Upper lobe of left lung (tissue), 6 donors: ENCODE data around the gene ETFA. TPM values are rescaled to one million over a fixed set of nuclear protein-coding genes. Genes with fewer than 3 reads are reported as not detected.

Experiments used
- ATAC-seq, 2 donors: fragments of 200-7000 bp; cut with Tn5 transposase; one replicate each; pipeline ENCODE4 v1.9.1; 2022; ENCODE audit warnings: mild to moderate bottlenecking in 2 of 2, moderate library complexity in 2 of 2; ENCODE audit not compliant: low FRiP score in 2 of 2
- DNase-seq, 2 donors: peaks; one replicate each; pipeline ENCODE4 v3.0.0-alpha.2; 2019 to 2020
- H3K27ac ChIP-seq, 4 donors: fragments of 200-600 bp; sonication (generic); one replicate each; pipeline ENCODE4 v1.5.1; 2016 to 2019
- H3K27me3 ChIP-seq, 4 donors: fragments of 200-600 bp; sonication (generic); one replicate each; pipeline ENCODE4 v1.5.1; 2017 to 2019
- H3K36me3 ChIP-seq, 4 donors: fragments of 200-600 bp; sonication (generic); one replicate each; pipeline ENCODE4 v1.5.1; 2016 to 2019
- H3K4me1 ChIP-seq, 4 donors: fragments of 200-600 bp; sonication (generic); one replicate each; pipeline ENCODE4 v1.5.1; 2018 to 2019
- H3K4me3 ChIP-seq, 4 donors: fragments of 200-600 bp; sonication (generic); one replicate each; pipeline ENCODE4 v1.5.1; 2017 to 2019; ENCODE audit warnings: mild to moderate bottlenecking in 2 of 4, moderate library complexity in 1 of 4
- H3K9me3 ChIP-seq, 4 donors: fragments of 200-600 bp; sonication (generic); one replicate each; pipeline ENCODE4 v1.5.1; 2018 to 2019
- EP300 ChIP-seq, 4 donors: sonication (generic); formaldehyde crosslinking; IDR thresholded peaks; one replicate each; pipeline ENCODE4 v1.5.1; 2017; ENCODE audit warnings: antibody characterized with exemption in 4 of 4, control low read depth in 2 of 4
- POLR2A ChIP-seq, 4 donors: fragments of 450-650 bp; IDR thresholded peaks; one replicate each; pipeline ENCODE4 v1.5.1; 2016 to 2017; ENCODE audit warnings: antibody characterized with exemption in 4 of 4, mild to moderate bottlenecking in 2 of 4
- POLR2AphosphoS5 ChIP-seq, 2 donors: sonication (generic); formaldehyde crosslinking; IDR thresholded peaks; one replicate each; pipeline ENCODE4 v1.5.1; 2017; ENCODE audit warnings: antibody characterized with exemption in 2 of 2
- WGBS, 2 donors: methylation state at CpG; one replicate each; pipeline ENCODE4 v1.1.5; 2017 to 2018; 5-methylcytosine and 5-hydroxymethylcytosine counted together
- total RNA-seq, 6 donors: library from RNA; depleted of rRNA in 4 of 6; stranded (reverse); fragments of >200 nt in 4 of 6; gene quantifications; one replicate each; pipeline versions ENCODE4 v1.1.0 to v1.2.1, GENCODE V29; 2016 to 2021
- TF ChIP-seq, protein P1 (sequence below), 6 experiments: fragments of 450-650 bp in 4 of 6; fragments of 200-600 bp in 2 of 6; sonication (generic) in 2 of 6; IDR thresholded peaks; one replicate each; pipeline ENCODE4 v1.5.1; 2016 to 2019; ENCODE audit warnings: antibody characterized with exemption in 6 of 6
- donor health status: DM: no; HTN: no; CAD: no; lungs with moderate emphysema.
- donor health status: DM: no; HTN: yes; CAD: no; lungs with severe emphysema.

ETFA gene
- total RNA-seq, 6 donors from 2014 or later = 31.6 to 82.9 (median 68.7) TPM

DNA sequence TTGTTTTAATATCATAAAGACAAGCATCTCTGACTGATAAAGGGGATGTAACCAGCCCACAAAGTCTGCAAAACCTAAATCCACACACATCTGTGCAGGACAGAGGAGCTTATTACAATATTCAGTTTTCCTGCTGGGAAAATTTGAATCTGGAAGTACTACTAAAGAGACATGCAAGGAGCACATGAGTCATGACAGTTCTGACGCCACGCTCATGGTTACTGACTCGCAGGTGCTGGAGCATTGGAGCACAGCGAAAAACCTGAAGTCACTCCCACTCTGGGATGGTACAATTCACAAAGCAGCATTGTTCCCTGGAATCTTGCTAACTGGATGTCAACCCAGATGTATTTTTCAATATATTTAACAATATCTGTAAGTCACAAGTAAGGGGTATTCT is 17.7 kb upstream of the ETFA start:
- H3K27me3 ChIP-seq = peaks cover 0 to 2% (median 0%) of the 10 kb centered on the region in 4 donors
- WGBS, 2 donors = 85 to 89% methylated on average over 4 of the region's 4 CpGs
- H3K27ac ChIP-seq = no peak overlapping the region
- no peak for DNase-seq
- no peak for ATAC-seq
- H3K4me1 ChIP-seq = no peaks in the 10 kb centered on the region
- no peaks in the 10 kb centered on the region for H3K9me3 ChIP-seq
- no peaks in the 10 kb centered on the region for H3K36me3 ChIP-seq
- H3K4me3 ChIP-seq = no peak overlapping the region
- TF ChIP-seq, protein P1, sequence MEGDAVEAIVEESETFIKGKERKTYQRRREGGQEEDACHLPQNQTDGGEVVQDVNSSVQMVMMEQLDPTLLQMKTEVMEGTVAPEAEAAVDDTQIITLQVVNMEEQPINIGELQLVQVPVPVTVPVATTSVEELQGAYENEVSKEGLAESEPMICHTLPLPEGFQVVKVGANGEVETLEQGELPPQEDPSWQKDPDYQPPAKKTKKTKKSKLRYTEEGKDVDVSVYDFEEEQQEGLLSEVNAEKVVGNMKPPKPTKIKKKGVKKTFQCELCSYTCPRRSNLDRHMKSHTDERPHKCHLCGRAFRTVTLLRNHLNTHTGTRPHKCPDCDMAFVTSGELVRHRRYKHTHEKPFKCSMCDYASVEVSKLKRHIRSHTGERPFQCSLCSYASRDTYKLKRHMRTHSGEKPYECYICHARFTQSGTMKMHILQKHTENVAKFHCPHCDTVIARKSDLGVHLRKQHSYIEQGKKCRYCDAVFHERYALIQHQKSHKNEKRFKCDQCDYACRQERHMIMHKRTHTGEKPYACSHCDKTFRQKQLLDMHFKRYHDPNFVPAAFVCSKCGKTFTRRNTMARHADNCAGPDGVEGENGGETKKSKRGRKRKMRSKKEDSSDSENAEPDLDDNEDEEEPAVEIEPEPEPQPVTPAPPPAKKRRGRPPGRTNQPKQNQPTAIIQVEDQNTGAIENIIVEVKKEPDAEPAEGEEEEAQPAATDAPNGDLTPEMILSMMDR (IDR thresholded peaks at IDR 0.05) = no peak
- TF ChIP-seq EP300 (IDR thresholded peaks at IDR 0.05) (no peak), POLR2AphosphoS5 (IDR thresholded peaks at IDR 0.05) (no peak), POLR2A (IDR thresholded peaks at IDR 0.05) (no peak)

DNA sequence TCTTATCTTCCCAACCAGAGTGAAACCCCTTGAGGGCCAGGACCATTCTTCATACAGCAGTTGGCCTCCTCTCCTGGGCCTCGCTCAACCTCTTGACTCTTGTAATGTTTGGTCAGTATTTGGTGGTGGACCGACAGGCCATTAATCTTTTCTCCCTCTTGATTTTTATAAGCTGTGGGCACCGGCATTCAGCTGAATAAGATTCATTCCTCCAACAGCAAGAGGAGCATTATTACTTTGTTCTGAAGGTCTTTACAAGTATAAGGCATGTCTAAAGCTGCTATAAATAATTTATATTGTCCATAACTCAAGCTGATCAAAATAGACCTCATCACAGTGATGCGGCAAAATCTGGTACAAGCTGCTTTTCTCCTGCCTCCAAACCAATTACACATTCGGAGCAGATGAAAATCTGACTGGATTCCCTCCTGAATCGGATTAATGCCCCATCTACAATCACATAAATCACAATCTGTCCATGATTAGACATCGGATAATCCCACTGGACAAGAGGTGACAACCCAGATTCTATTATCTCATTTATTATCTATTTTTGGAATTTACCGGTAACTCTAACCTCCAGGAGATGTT is 16.9 kb upstream of the ETFA start:
- ATAC-seq (no peak), DNase-seq (no peak)
- H3K36me3 ChIP-seq = no peaks in the 10 kb centered on the region
- no peak overlapping the region for H3K4me3 ChIP-seq
- H3K27me3 ChIP-seq = no peaks in the 10 kb centered on the region
- no peak overlapping the region for H3K27ac ChIP-seq
- TF ChIP-seq EP300 (IDR thresholded peaks at IDR 0.05) (no peak), POLR2A (IDR thresholded peaks at IDR 0.05) (no peak), POLR2AphosphoS5 (IDR thresholded peaks at IDR 0.05) (no peak)
- TF ChIP-seq, protein P1 (IDR thresholded peaks at IDR 0.05) = no peak
- no peaks in the 10 kb centered on the region for H3K4me1 ChIP-seq
- WGBS, 2 donors = 86% methylated on average over 8 of the region's 8 CpGs
- no peaks in the 10 kb centered on the region for H3K9me3 ChIP-seq

DNA sequence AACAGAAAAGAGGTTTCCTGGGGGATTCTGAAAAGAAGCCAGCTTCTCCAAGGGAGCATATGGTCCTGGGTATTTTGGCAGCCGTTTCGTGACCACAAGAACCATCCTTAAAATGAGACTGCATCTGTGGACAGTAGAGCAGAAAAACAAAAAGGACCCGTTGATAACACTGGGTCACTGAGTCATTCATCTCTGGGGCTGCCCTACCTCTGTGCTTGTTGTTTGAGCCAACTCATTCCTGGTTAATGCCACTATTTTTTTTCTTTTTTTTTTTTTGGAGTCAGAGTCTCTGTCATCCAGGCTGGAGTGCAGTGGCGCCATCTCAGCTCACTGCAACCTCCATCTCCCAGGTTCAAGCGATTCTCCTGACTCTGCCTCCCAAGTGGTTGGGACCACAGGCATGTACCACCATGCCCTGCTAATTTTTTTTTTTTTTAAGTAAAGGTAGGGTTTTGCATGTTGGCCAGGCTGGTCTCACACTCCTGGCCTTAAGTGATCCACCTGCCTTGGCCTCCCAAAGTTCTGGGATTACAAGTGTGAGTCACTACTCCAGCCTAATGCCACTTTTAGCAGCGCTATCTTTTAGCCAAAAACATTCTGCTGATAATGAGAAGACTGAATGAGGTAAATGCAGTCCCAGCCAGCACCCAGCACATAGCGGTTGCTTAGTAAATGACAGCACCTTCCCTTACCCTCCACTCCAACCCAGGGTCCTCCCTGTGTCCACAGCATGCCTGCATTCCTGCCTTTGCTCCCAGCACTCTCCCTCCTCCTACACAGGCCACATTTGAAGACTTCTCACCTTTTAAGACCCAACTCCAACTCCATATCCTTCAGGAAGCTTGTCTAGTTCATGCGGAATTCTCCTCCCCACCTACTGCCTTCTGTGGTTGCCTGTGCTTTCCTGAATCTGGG is 16.2 kb upstream of the ETFA start:
- WGBS, 2 donors = 83 to 86% methylated on average over 8 of the region's 8 CpGs
- H3K27me3 ChIP-seq = no peaks in the 10 kb centered on the region
- DNase-seq (no peak), ATAC-seq (no peak)
- no peaks in the 10 kb centered on the region for H3K4me1 ChIP-seq
- TF ChIP-seq, protein P1 (IDR thresholded peaks at IDR 0.05) = no peak
- TF ChIP-seq POLR2A (IDR thresholded peaks at IDR 0.05) (no peak), POLR2AphosphoS5 (IDR thresholded peaks at IDR 0.05) (no peak), EP300 (IDR thresholded peaks at IDR 0.05) (no peak)
- no peak overlapping the region for H3K27ac ChIP-seq
- no peaks in the 10 kb centered on the region for H3K9me3 ChIP-seq
- H3K36me3 ChIP-seq = no peaks in the 10 kb centered on the region
- no peak overlapping the region for H3K4me3 ChIP-seq

DNA sequence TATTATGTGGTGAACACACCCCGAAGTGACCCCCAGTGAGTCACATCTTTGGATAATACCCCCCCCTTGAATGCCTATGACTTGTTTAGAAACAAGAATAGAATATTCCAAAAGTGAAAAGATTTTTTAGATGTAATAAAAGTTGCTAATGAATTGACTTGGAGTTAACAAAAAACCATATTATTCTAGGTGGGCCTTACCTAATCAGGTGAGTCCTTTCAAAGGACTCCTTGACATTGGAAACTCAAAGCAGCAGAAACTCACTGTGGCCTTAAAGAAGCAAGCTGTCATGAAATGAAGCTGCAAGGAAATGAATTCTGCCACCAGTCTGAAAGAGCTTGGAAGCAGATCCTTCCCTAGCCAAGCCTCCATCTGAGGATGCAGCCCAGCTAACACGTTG is 14.4 kb upstream of the ETFA start:
- no peak for DNase-seq

More for the DNA sequence above, 14.4 kb upstream of the ETFA start:
- Histone ChIP-seq H3K27me3 (no peaks in the 10 kb centered on the region), H3K4me1 (no peaks in the 10 kb centered on the region), H3K27ac (no peak overlapping the region), H3K9me3 (no peaks in the 10 kb centered on the region), H3K36me3 (no peaks in the 10 kb centered on the region), H3K4me3 (no peak overlapping the region)
- ATAC-seq = no peak
- 74 to 81% methylated on average over 2 of the region's 2 CpGs for WGBS, 2 donors
- TF ChIP-seq, protein P1 (IDR thresholded peaks at IDR 0.05) = no peak
- TF ChIP-seq POLR2A (IDR thresholded peaks at IDR 0.05) (no peak), EP300 (IDR thresholded peaks at IDR 0.05) (no peak), POLR2AphosphoS5 (IDR thresholded peaks at IDR 0.05) (no peak)
